HG03378 (cell line): Measurements from ENCODE around the gene TOLLIP.

ENCODE experiments used
- ATAC-seq: cut with Tn5 transposase; IDR thresholded peaks from one replicate; pipeline ENCODE4 v1.9.1; 2021; ENCODE audit warnings: mild to moderate bottlenecking, moderate library complexity; ENCODE audit not compliant: unreplicated experiment

Gene TOLLIP

DNA sequence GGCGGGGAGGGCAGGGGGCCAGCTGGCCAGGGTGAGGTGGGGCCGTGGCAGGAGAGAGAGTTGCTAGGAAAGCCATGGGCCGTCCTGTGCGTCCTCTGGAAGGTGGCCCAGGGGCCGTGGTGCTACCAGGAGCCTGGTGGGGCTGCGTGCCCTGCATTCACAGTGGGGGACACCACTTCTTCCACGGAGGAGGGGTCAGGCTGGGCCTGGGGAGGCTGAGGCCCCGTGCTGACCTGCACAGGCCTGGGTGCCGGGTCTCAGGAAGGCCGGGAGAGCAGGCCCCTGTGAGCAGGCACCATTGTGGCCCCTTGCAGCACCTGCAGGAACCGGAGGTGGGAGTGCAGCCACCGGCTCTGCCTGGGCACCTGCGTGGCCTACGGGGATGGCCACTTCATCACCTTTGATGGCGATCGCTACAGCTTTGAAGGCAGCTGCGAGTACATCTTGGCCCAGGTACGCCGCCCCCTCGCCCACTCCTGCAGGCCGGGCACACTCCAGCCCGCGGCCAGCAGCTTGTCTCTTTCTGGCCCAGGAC is 74.6 kb downstream of the TOLLIP start:
- no peak for ATAC-seq

DNA sequence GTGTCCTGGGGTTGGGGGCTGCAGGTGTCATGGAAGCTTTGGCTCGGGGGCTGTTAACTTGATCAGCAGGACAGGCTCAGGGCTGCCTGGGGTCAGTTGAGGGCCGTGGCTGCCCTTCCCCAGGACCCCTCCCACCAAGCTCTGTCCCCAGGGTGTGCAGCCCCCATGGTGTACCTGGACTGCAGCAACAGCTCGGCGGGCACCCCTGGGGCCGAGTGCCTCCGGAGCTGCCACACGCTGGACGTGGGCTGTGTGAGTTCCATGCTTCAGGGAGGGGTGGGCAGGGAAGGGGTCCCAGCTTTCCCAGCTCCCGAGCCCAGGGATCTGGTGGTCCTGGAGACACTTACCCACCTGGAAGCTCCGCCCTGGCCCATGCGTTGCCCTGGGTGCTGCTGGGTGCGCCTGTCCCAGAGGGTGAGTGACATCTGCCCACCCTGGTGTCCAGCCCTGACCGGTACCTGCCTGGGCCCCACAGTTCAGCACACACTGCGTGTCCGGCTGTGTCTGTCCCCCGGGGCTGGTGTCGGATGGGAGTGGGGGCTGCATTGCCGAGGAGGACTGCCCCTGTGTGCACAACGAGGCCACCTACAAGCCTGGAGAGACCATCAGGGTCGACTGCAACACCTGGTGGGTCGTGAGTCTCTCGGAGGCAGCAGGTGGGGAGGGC is 75.2 kb downstream of the TOLLIP start:
- no peak for ATAC-seq

DNA sequence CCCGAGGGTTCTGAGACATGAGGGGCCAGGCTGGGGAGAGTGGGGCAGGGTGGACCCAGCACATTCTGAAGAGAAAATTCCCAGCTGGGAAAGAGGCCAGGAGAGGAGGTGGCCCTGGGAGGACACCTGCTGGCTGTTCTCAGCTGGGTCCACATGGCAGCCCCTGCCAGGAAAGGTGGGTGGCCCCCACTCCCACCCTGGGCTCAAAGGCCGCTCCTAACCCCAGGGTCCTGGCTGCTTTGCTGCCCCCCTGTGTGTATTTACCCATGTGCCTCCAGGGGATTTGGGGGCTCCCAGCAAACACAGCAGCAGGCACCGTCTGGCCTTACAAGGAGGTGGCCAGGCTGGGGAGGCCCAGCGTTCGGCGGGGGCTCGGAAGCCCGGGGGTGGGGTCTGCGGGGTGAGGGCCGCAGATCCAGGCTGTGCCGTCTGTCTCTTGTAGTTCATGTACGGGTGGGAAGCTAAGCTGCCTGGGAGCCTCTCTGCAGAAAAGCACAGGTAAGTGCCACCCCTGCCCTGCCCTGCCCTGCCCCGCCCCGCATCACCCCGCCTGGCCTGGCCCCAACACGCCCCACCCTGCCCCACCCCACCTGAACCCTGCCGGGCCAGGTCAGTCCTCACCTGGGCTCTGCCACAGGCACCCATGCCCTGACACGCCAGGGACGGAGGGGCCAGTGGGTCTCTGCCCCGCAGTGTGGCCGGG is 75.9 kb downstream of the TOLLIP start:
- no peak for ATAC-seq

DNA sequence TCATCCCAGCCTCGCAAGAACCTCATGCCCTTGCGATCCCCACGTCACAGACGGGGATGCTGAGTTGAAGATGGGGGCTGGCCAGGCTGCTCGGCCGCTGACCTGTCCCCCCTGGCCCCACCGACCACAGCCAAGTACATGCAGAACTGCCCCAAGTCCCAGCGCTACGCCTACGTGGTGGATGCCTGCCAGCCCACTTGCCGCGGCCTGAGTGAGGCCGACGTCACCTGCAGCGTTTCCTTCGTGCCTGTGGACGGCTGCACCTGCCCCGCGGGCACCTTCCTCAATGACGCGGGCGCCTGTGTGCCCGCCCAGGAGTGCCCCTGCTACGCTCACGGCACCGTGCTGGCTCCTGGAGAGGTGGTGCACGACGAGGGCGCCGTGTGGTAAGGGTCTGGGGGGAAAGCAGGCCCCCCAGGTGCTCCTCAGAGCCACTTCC is 76.5 kb downstream of the TOLLIP start:
- ATAC-seq: no peak

DNA sequence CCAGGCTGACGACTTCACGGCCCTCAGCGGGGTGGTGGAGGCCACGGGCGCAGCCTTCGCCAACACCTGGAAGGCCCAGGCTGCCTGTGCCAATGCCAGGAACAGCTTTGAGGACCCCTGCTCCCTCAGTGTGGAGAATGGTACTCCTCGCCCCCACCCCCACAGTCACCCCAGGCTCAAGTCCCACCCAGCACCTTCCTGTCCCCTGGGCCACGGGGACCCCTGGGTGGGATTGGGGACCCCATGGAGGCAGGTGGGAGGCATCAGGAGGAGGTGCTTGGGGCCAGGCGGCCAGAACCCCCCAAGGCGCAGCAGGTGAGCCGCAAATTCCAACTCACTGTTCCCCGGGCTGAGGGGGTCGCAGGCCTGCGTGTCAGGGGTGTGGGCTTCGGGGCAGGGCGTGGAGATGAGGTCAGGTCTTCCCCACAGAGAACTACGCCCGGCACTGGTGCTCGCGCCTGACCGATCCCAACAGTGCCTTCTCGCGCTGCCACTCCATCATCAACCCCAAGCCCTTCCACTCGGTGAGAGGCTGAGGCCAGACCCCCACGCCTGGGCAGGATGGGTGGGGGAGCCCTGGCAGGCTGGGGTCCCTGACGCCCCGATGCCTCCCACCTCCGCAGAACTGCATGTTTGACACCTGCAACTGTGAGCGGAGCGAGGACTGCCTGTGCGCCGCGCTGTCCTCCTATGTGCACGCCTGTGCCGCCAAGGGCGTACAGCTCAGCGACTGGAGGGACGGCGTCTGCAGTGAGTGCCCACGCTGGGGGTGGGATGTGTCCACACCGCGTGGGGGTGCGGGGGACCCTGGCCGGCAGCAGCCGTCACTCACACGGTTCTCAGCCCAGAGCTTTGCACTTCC is 77.2 kb downstream of the TOLLIP start:
- no peak for ATAC-seq

DNA sequence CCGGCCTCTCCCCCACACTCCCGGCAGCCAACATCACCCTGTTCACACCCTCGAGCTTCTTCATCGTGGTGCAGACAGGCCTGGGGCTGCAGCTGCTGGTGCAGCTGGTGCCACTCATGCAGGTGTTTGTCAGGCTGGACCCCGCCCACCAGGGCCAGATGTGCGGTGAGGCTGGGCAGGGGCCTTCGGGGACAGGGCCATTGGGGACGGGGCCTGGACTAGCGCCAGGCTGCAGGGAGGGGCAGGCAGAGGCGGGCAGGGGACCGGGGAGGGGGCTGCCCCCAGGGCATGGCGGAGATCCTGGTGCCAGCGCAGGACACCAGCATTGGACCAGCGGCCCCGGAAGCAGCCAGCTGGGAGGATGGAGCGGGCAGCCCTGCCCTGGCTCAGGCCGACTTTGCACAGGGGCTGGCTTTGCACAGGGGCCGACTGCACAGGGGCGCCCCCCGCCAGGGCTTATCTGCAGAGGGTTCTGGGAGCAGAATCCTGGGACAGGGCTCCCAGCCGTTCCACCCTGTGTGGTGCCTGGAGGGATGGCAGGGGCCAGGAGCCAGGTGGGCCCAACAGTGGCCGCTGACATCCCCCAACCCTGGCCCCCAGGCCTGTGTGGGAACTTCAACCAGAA is 77.9 kb downstream of the TOLLIP start:
- ATAC-seq: no peak

DNA sequence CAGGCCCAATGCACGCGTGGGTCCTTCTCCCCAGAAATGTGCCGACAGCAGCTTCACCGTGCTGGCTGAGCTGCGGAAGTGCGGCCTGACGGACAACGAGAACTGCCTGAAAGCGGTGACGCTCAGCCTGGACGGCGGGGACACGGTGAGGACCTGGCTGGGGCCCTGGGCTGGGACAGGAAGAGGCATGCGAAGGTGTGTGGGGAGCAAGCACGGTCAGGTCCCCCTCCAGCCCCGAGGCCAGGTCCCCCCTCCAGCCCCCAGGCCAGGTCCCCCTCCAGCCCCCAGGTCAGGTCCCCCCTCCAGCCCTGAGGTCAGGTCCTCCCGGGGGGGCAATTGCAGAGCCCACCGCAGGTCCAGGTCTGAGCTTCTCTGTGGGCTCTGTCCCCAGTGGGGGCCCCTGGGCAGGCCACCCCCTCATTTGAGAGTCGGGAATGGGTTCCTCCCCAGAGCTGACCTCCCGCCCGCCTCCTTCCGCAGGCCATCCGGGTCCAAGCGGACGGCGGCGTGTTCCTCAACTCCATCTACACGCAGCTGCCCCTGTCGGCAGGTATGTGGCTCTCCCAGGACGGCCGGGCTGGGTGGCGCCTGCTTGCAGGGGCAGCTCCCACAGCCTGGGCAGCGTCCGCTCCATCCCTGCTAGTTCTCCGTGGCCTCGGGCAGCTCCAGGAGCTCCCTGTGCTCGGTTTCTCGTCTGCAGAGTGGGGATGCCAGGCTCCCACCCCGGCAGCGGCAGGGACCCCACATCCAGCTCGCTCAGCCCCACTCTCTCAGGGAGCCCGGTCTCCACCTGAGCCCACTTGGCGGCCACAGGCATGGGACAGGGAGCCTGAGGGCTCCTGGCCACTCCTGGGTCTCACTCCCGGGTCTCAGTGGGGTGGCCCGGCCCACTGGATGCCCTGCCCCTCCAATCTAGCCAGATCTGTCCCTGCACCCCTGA is 78.7 kb downstream of the TOLLIP start:
- no peak for ATAC-seq

DNA sequence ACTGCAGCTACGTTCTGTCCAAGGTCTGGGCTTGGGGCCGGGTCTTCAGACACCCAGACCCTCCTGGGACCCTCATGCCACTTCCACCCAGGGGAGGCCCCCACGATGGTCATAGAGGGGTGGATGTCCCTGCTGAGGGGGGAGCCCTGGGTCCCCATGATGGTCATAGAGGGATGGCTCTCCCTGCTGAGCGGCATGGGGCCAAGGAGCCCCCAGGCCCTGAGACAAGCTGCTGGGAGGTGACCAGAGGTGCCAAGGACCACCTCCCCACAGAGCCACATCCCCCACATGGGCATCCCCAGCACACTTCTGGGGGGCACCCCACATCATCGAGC is 79.3 kb downstream of the TOLLIP start:
- ATAC-seq: no peak

DNA sequence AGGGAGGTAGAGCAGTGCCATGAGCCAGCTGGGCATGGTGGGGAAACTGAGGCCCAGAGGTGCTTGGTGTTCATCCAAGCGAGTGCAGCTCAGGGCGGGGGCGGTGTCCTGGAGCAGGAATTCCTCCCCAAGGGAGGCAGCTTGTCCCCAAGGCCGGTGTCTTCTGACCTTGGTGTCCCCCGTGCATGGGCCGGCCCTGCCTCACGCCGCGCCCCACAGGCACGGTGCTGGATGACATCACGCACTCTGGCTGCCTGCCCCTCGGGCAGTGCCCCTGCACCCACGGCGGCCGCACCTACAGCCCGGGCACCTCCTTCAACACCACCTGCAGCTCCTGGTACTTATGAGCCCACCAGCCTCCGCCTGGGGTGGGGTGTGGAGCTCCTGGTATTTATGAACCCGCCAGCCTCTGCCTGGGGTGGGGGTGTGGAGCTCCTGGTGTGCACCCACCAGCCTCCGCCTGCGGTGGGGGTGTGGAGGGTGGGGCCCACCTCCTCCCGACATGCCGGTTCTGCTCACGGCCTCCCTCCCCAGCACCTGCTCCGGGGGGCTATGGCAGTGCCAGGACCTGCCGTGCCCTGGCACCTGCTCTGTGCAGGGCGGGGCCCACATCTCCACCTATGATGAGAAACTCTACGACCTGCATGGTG is 79.8 kb downstream of the TOLLIP start:
- no peak for ATAC-seq

DNA sequence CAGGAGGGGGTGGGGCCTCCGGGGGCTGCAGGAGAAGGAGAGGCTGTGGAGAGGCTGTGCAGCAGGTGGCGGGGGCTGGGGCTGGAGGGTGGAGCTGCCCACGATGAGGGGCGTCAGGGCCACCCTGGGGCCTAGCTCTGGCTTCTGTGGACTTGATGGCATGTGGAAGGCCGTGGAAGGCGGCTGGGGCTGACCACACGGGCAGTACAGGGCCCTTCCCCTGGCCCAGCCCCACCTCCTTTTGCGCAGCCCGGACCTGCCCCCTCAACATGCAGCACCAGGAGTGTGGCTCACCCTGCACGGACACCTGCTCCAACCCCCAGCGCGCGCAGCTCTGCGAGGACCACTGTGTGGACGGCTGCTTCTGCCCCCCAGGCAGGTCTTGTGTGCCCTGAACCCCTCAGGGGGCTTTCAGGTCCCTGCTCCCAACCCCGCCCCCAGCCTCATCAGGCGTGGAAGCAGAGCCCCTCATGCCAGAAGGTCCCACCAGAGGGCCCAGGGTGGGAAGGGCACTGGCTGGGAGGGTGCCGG is 80.4 kb downstream of the TOLLIP start:
- no peak for ATAC-seq

DNA sequence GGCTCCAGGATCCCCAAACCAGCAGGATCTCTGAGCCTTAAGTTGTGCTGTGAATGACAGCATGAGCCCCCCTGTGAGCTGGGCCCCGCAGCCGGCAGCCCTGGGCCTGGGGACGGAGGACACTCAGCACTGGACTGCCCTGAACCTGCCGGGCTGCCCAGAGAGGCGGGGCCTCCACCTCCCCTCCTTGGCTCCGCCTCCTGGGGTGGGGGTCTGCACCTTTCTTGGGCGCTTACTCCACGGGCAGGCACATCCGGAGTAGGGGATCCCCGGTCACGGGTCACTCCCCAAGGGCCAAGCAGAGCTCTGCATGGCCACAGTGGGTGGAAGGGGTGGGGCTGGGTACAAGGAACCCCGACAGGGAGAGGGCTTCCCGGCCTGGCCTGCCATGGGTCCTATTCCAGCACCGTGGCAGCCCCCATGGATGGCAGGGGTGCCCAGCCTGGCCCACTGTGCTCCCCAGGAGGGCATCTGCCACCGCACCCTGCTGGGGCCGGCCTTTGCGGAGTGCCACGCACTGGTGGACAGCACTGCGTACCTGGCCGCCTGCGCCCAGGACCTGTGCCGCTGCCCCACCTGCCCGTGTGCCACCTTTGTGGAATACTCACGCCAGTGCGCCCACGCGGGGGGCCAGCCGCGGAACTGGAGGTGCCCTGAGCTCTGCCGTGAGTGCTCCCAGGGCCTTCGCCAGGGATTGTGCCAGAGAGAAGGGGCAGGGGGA is 81.2 kb downstream of the TOLLIP start:
- no peak for ATAC-seq

DNA sequence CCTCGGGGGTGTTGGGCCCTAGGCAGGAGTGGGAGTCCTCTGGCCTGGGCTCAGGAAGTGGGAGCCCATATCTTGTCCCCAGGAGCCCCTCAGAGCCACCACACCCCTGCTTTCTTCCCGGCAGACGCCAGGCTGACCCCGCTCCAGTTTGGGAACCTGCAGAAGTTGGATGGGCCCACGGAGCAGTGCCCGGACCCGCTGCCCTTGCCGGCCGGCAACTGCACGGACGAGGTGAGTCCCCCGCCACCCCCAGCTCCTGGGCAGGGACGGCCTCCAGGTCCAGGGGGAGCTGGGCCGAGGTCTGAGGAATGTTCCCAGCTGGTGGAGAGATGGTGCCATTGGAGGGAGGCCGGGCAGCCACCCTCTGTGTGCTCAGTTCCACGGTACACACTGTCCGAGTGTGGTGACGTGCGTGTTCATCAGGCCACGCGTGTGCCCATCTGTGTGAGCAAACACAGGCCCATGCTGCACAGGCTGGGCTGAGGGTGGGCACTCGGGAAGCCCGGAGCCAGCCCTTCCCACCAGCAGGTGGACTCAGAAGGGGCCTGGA is 81.8 kb downstream of the TOLLIP start:
- no peak for ATAC-seq

DNA sequence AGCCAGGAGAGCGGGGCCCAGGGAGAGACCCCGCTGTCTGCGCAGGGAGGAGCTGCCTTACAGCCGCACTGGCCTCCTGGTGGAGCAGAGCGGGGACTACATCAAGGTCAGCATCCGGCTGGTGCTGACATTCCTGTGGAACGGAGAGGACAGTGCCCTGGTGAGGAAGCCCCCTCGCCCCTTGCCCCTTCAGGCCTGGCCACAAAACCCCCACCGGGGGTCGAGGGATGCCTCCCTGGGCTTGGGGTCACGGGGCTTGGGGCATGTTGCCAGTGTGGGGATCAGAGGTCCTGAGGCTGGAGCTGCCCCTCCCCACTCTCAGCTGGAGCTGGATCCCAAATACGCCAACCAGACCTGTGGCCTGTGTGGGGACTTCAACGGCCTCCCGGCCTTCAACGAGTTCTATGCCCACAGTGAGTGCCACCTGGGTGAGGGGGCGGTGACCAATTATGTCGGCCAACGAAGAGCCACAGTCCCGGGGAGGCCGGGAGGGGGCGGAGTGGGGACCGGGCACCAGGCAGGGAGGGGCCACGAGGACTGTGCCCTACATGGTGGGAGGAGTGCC is 82.4 kb downstream of the TOLLIP start:
- no peak for ATAC-seq

DNA sequence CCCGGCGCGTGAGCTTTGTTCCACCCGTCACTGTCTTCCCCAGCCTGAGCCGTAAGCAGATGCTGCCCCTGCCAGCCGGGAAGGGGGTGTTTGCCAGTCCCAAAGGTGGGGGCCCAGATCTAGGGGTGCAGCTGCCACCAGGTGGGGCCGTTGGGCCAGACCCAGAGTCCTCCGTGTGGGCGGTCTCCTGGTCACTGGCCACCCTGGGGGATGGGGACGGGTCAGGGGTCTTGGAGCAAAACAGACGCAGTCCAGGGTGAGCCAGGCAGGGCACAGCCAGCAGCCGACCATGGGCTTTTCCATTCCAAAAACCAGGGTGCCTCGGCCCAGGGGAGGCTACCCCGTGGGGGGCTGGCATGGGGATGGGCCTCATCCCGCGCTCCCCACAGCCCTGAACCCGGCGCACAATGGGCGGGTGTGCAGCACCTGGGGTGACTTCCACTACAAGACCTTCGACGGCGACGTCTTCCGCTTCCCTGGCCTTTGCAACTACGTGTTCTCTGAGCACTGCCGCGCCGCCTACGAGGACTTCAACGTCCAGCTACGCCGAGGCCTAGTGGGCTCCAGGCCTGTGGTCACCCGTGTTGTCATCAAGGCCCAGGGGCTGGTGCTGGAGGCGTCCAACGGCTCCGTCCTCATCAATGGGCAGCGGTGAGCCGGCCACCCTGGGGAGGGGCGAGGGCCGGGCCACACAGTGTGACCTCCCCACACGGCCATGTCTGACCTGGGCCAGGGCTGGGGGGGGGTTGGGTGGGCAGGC is 83.0 kb downstream of the TOLLIP start:
- ATAC-seq: no peak

DNA sequence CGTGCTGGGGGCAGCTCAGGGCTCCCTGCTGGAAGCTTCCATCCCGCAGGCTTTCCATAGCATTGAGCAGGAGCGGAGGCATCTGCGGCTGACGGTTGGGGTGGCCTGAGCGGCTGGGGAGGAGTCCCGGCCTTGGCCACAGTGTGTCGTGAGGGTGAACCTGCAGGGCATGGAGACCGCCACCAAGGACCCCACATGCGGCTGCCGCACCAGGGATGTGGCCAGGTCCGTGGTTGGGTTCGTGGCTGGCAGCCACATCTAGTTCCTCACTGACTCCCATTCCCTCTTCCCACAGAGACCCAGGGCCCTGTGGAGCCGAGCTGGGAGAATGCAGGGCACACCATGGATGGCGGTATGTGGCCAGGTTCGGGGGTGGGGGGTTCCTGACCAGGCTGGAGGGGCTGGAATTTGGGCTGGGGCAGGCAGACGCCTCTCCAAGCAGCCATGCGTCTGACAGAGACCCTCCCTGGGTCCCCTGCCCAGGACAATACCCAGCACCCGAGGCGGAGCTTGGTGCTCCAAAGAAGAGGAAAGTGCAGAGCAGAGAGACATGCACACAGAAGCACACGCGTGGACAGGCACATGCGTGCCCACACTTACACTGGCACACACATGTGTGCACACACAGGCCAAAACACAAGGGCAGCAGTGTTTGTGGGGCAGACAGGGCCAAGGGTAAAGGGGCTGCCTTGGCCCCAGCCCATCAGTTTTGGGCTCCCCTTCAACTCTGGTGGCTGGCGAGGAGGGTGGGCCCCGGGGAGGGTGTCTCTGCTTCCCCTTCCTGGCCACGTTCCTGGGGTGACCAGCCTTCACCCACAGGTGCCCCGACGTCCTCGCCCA is 83.8 kb downstream of the TOLLIP start:
- no peak for ATAC-seq
